ENCODE data around the gene CYGB.

CYGB gene

GRCh38 chr17:76550712-76551615 lies 13.5 kb upstream of the CYGB start:
- no peak for DNase-seq (ENCODE audit: low read depth)

- no peak for DNase-seq (ENCODE audit: low read depth)
These were observed 12.0 kb upstream of the CYGB start for GRCh38 chr17:76549539-76549938.

GRCh38 chr17:76549215-76549518 lies 11.7 kb upstream of the CYGB start:
- no peak for DNase-seq (ENCODE audit: low read depth)

GRCh38 chr17:76548378-76549214 lies 11.1 kb upstream of the CYGB start:
- no peak for DNase-seq (ENCODE audit: low read depth)

GRCh38 chr17:76547642-76548202 lies 10.2 kb upstream of the CYGB start:
- DNase-seq (ENCODE audit: low read depth) = no peak

GRCh38 chr17:76547183-76547641 lies 9.7 kb upstream of the CYGB start:
- DNase-seq (ENCODE audit: low read depth) = no peak

- DNase-seq (ENCODE audit: low read depth) = no peak
These were observed 9.2 kb upstream of the CYGB start for GRCh38 chr17:76546556-76547182.

GRCh38 chr17:76545918-76546555 lies 8.5 kb upstream of the CYGB start:
- DNase-seq (ENCODE audit: low read depth) = no peak

- DNase-seq (ENCODE audit: low read depth) = no peak
These were observed 7.2 kb upstream of the CYGB start for GRCh38 chr17:76544546-76545365.

GRCh38 chr17:76543826-76544545 lies 6.5 kb upstream of the CYGB start:
- no peak for DNase-seq (ENCODE audit: low read depth)

GRCh38 chr17:76543482-76543825 lies 5.9 kb upstream of the CYGB start:
- no peak for DNase-seq (ENCODE audit: low read depth)

- DNase-seq (ENCODE audit: low read depth) = no peak
These were observed 5.5 kb upstream of the CYGB start for GRCh38 chr17:76542984-76543383.

GRCh38 chr17:76542566-76542971 lies 5.1 kb upstream of the CYGB start:
- no peak for DNase-seq (ENCODE audit: low read depth)

GRCh38 chr17:76541739-76542454 lies 4.4 kb upstream of the CYGB start:
- DNase-seq (ENCODE audit: low read depth) = no peak

GRCh38 chr17:76540381-76541300 lies 3.1 kb upstream of the CYGB start:
- no peak for DNase-seq (ENCODE audit: low read depth)

- no peak for DNase-seq (ENCODE audit: low read depth)
These were observed 2.2 kb upstream of the CYGB start, which contains the start of gene PRCD for GRCh38 chr17:76539631-76540271. TSS of gene PRCD (plus strand) at chr17:76540044. CDS start at chr17:76540142, 98 bp downstream.

- DNase-seq (ENCODE audit: low read depth) = no peak
These were observed 1.5 kb upstream of the CYGB start for GRCh38 chr17:76538941-76539570.

Measured in stimulated activated CD8-positive, alpha-beta memory T cell treated with anti-CD3 and anti-CD28 coated beads, Interleukin-15, amount 100 ng/mL, for 24 hours (primary cell).